ENCODE results near the gene MTUS2. TPM values are rescaled to one million over a fixed set of nuclear protein-coding genes. Genes with fewer than 3 reads are reported as not detected.

Gene MTUS2
- polyA plus RNA-seq, 1 donor from 2014 or later, result 4.4 TPM

- Histone ChIP-seq H3K79me2 (replicated peaks; ENCODE audit: insufficient read depth, low read length) (no peaks in the 10 kb centered on the region), H3K36me3 (ENCODE audit: insufficient read depth, low read length) (no peaks in the 10 kb centered on the region), H4K20me1 (ENCODE audit: insufficient read depth) (no peaks in the 10 kb centered on the region), H3K4me3 (ENCODE audit: low read length) (no peak overlapping the region), H3K27me3 (ENCODE audit: insufficient read depth, low read depth, low read length) (no peaks in the 10 kb centered on the region), H2AFZ (ENCODE audit: low read depth, low read length) (no peak overlapping the region), H3K9me2 (ENCODE audit: insufficient read depth, low read length) (no peaks in the 10 kb centered on the region), H3K4me2 (ENCODE audit: low read length) (no peak overlapping the region), H3K9ac (ENCODE audit: low read length) (no peak overlapping the region), H3F3A (ENCODE audit: insufficient read depth, low read length, poor library complexity, severe bottlenecking) (no peaks in the 10 kb centered on the region), H3K9me3 (ENCODE audit: low read length) (no peaks in the 10 kb centered on the region), H3K27ac (ENCODE audit: low read length) (no peak overlapping the region)
- no peak for TF ChIP-seq TAF1 (IDR thresholded peaks at IDR 0.05; ENCODE audit: low read depth)
Measured at GRCh38 chr13:29490561-29490885, 670.4 kb downstream of the MTUS2 start.

GRCh38 chr13:29491248-29491647 is 671.1 kb downstream of the MTUS2 start:
- H3K9ac ChIP-seq (ENCODE audit: low read length), result no peak overlapping the region
- no peak overlapping the region for H3K27ac ChIP-seq (ENCODE audit: low read length)
- no peaks in the 10 kb centered on the region for H3K27me3 ChIP-seq (ENCODE audit: insufficient read depth, low read depth, low read length)
- H3K4me2 ChIP-seq (ENCODE audit: low read length), result no peak overlapping the region
- H3K79me2 ChIP-seq (replicated peaks; ENCODE audit: insufficient read depth, low read length), result no peaks in the 10 kb centered on the region
- H3K9me3 ChIP-seq (ENCODE audit: low read length), result no peaks in the 10 kb centered on the region
- H4K20me1 ChIP-seq (ENCODE audit: insufficient read depth), result no peaks in the 10 kb centered on the region
- no peak for TF ChIP-seq MXI1 (conservative IDR thresholded peaks at IDR 0.05; ENCODE audit: poor library complexity, severe bottlenecking)
- TF ChIP-seq REST (IDR thresholded peaks at IDR 0.05; ENCODE audit: borderline replicate concordance), result no peak
- TF ChIP-seq SMC3 (conservative IDR thresholded peaks at IDR 0.05; ENCODE audit: poor library complexity), result no peak
- no peak for TF ChIP-seq POLR2AphosphoS5 (IDR thresholded peaks at IDR 0.05)
- TF ChIP-seq RAD21 (conservative IDR thresholded peaks at IDR 0.05), result no peak
- no peak for TF ChIP-seq EZH2 (IDR thresholded peaks at IDR 0.05; ENCODE audit: borderline replicate concordance, insufficient read depth, low read length, poor library complexity, severe bottlenecking)
- no peak for TF ChIP-seq CTCF (IDR thresholded peaks at IDR 0.05; ENCODE audit: poor library complexity, severe bottlenecking)
- TF ChIP-seq EP300 (conservative IDR thresholded peaks at IDR 0.05; ENCODE audit: poor library complexity, severe bottlenecking), result no peak
- no peak for TF ChIP-seq TAF1 (IDR thresholded peaks at IDR 0.05; ENCODE audit: low read depth)
- no peaks in the 10 kb centered on the region for H3F3A ChIP-seq (ENCODE audit: insufficient read depth, low read length, poor library complexity, severe bottlenecking)
- no peaks in the 10 kb centered on the region for H3K36me3 ChIP-seq (ENCODE audit: insufficient read depth, low read length)
- H3K9me2 ChIP-seq (ENCODE audit: insufficient read depth, low read length), result no peaks in the 10 kb centered on the region
- no peak overlapping the region for H2AFZ ChIP-seq (ENCODE audit: low read depth, low read length)
- no peak overlapping the region for H3K4me3 ChIP-seq (ENCODE audit: low read length)

DNA sequence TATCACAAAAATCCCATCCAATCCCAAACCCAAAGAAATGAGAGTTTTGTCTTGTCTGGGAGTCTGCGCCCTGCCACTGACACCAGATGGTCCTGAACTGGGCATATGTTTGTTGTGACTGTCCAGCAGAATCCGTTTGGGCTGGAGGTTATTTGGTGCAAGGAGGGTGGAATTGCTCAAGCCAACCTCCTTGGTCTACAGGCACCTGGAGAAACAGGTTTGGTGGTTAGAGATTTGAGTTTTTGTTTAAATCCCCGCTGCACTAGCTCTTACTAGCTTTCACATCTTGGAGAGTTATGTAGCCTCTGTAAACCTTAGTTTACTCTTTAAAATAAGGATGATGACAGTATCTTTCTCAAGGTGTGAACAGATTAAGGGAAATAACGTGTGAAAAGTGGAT is 673.7 kb downstream of the MTUS2 start:
- Histone ChIP-seq H3F3A (ENCODE audit: insufficient read depth, low read length, poor library complexity, severe bottlenecking) (no peaks in the 10 kb centered on the region), H3K4me3 (ENCODE audit: low read length) (no peak overlapping the region), H3K27me3 (ENCODE audit: insufficient read depth, low read depth, low read length) (no peaks in the 10 kb centered on the region), H3K36me3 (ENCODE audit: insufficient read depth, low read length) (no peaks in the 10 kb centered on the region), H3K79me2 (replicated peaks; ENCODE audit: insufficient read depth, low read length) (no peaks in the 10 kb centered on the region), H3K4me2 (ENCODE audit: low read length) (no peak overlapping the region), H3K9me3 (ENCODE audit: low read length) (no peaks in the 10 kb centered on the region), H3K9ac (ENCODE audit: low read length) (no peak overlapping the region), H4K20me1 (ENCODE audit: insufficient read depth) (no peaks in the 10 kb centered on the region), H3K27ac (ENCODE audit: low read length) (no peak overlapping the region), H3K9me2 (ENCODE audit: insufficient read depth, low read length) (no peaks in the 10 kb centered on the region), H2AFZ (ENCODE audit: low read depth, low read length) (no peak overlapping the region)
- TF ChIP-seq REST (IDR thresholded peaks at IDR 0.05; ENCODE audit: borderline replicate concordance), result no peak
- TF ChIP-seq CTCF (IDR thresholded peaks at IDR 0.05; ENCODE audit: poor library complexity, severe bottlenecking), result no peak
- no peak for TF ChIP-seq POLR2AphosphoS5 (IDR thresholded peaks at IDR 0.05)
- TF ChIP-seq RAD21 (conservative IDR thresholded peaks at IDR 0.05), result no peak
- no peak for TF ChIP-seq EP300 (conservative IDR thresholded peaks at IDR 0.05; ENCODE audit: poor library complexity, severe bottlenecking)
- no peak for TF ChIP-seq EZH2 (IDR thresholded peaks at IDR 0.05; ENCODE audit: borderline replicate concordance, insufficient read depth, low read length, poor library complexity, severe bottlenecking)
- TF ChIP-seq SMC3 (conservative IDR thresholded peaks at IDR 0.05; ENCODE audit: poor library complexity), result no peak
- no peak for TF ChIP-seq TAF1 (IDR thresholded peaks at IDR 0.05; ENCODE audit: low read depth)

Measured in neural cell (in vitro differentiated cells).